Measurements from ENCODE around the gene ZSWIM3. TPM values are rescaled to one million over a fixed set of nuclear protein-coding genes. Genes with fewer than 3 reads are reported as not detected.

The ZSWIM3 gene
- total and polyA plus RNA-seq, 2 of the 13 experiments (the other 11 are each of a cell fraction or from before 2014, with no cell fraction given): 5.2 to 5.8 TPM

GRCh38 chr20:45890077-45890984 is 32.9 kb downstream of the ZSWIM3 start (continued):
- TF ChIP-seq ZNF138 (CRISPR knock-in tag; IDR thresholded peaks at IDR 0.05; ENCODE audit: low read depth) (0 out of 2 replicates have a peak, but pooled peaks have one; percentile 55), ZNF20 (CRISPR knock-in tag; IDR thresholded peaks at IDR 0.05) (peak; percentile 71; the same call in 1 of the 2 replicates), U2AF1 (optimal IDR thresholded peaks at IDR 0.05; ENCODE audit: low read depth, low read length) (peak; percentile 6), MTERF4 (CRISPR knock-in tag; IDR thresholded peaks at IDR 0.05) (0 out of 2 replicates have a peak, but pooled peaks have one; percentile 26), DMAP1 (CRISPR knock-in tag; IDR thresholded peaks at IDR 0.05) (peak; percentile 81), ZNF746 (CRISPR knock-in tag; IDR thresholded peaks at IDR 0.05) (0 out of 2 replicates have a peak, but pooled peaks have one; percentile 37), HIC2 (CRISPR knock-in tag; IDR thresholded peaks at IDR 0.05; ENCODE audit: low read depth) (no peak), NCOA1 (CRISPR knock-in tag; IDR thresholded peaks at IDR 0.05) (0 out of 2 replicates have a peak, but pooled peaks have one; percentile 13), TEF (CRISPR knock-in tag; IDR thresholded peaks at IDR 0.05) (no peak; the same call in 1 of the 2 replicates), RBFOX2 (IDR thresholded peaks at IDR 0.05; ENCODE audit: low read depth, low read length) (peak; percentile 94), E2F1 (CRISPR knock-in tag; IDR thresholded peaks at IDR 0.05) (no peak), CHD4 (IDR thresholded peaks at IDR 0.05; ENCODE audit: borderline replicate concordance, low read length) (no peak), SKIL (CRISPR knock-in tag; IDR thresholded peaks at IDR 0.05; ENCODE audit: borderline replicate concordance) (peak; percentile 32; the same call in 1 of the 2 replicates), HINFP (CRISPR knock-in tag; IDR thresholded peaks at IDR 0.05; ENCODE audit: low read depth) (peak; percentile 60; the same call in 1 of the 2 replicates), HDAC2 (CRISPR knock-in tag; IDR thresholded peaks at IDR 0.05) (peak; percentile 81), SIN3A (IDR thresholded peaks at IDR 0.05; ENCODE audit: borderline replicate concordance, low read depth, low read length) (0 out of 2 replicates have a peak, but pooled peaks have one; percentile 36), ZNF446 (CRISPR knock-in tag; IDR thresholded peaks at IDR 0.05) (no peak), ATF5 (CRISPR knock-in tag; IDR thresholded peaks at IDR 0.05; ENCODE audit: low read depth) (no peak), ZNF563 (CRISPR knock-in tag; IDR thresholded peaks at IDR 0.05) (no peak)

All from HepG2 (cell line).